Calu3 (cell line): ENCODE measurements around the gene AMMECR1L. TPM values are rescaled to one million over a fixed set of nuclear protein-coding genes. Genes with fewer than 3 reads are reported as not detected.
"Not testable (repeated sequence)": the region's sequence is repeated elsewhere in the genome, so short reads cannot be mapped to it uniquely, and the experiment has no call there.

ENCODE experiments used
- BruUV-seq: library from RNA; stranded (reverse); fragments of 400-500 nt; replicated peaks from 2 replicates; lab custom pipeline; 2021; lab: Mats Ljungman, UMichigan
- CTCF ChIA-PET: fragments of 300-600 bp; sonication (Branson Sonifier 250); formaldehyde crosslinking; loops from one replicate; lab custom pipeline; 2022; ENCODE audit warnings: antibody characterized with exemption; lab: Charles Lee
- DNase-seq: peaks from one replicate; pipeline ENCODE4 v3.0.0; 2022
- H3K27ac Mint-ChIP-seq: one replicate; pipeline ENCODE4 v1.8.0; 2022; ENCODE audit warnings: mixed read lengths; ENCODE audit not compliant: unreplicated experiment
- H3K27me3 Mint-ChIP-seq: one replicate; pipeline ENCODE4 v1.8.0; 2022; ENCODE audit warnings: mixed read lengths; ENCODE audit not compliant: unreplicated experiment
- H3K36me3 Mint-ChIP-seq: one replicate; pipeline ENCODE4 v1.8.0; 2022; ENCODE audit warnings: mild to moderate bottlenecking, moderate library complexity, mixed read lengths; ENCODE audit not compliant: insufficient read depth, unreplicated experiment
- H3K4me1 Mint-ChIP-seq: one replicate; pipeline ENCODE4 v1.8.0; 2022; ENCODE audit warnings: mild to moderate bottlenecking, low read depth, mixed read lengths; ENCODE audit not compliant: unreplicated experiment
- H3K4me3 Mint-ChIP-seq: one replicate; pipeline ENCODE4 v1.8.0; 2022; ENCODE audit warnings: mild to moderate bottlenecking, low read depth, moderate library complexity, mixed read lengths; ENCODE audit not compliant: unreplicated experiment
- H3K9me3 Mint-ChIP-seq: one replicate; pipeline ENCODE4 v1.8.0; 2022; ENCODE audit warnings: low read depth, mixed read lengths; ENCODE audit not compliant: unreplicated experiment
- intact Hi-C: fragments of 100-400 bp; cut with micrococcal nuclease; formaldehyde crosslinking; loops from one replicate; pipeline ENCODE4 v1.10.0; 2022; ENCODE audit not compliant: unreplicated experiment
- total RNA-seq: library from RNA; stranded (reverse); gene quantifications from 2 replicates; pipeline ENCODE4 v1.2.3, GENCODE V29; 2022
- TF ChIP-seq, protein P1 (sequence below): fragments of 200-600 bp; IDR thresholded peaks from one replicate; pipeline ENCODE4 v1.8.0; 2022; ENCODE audit warnings: antibody characterized with exemption; ENCODE audit not compliant: unreplicated experiment

Gene AMMECR1L
- total RNA-seq, 1 experiment from 2014 or later = 21.6 TPM

DNA sequence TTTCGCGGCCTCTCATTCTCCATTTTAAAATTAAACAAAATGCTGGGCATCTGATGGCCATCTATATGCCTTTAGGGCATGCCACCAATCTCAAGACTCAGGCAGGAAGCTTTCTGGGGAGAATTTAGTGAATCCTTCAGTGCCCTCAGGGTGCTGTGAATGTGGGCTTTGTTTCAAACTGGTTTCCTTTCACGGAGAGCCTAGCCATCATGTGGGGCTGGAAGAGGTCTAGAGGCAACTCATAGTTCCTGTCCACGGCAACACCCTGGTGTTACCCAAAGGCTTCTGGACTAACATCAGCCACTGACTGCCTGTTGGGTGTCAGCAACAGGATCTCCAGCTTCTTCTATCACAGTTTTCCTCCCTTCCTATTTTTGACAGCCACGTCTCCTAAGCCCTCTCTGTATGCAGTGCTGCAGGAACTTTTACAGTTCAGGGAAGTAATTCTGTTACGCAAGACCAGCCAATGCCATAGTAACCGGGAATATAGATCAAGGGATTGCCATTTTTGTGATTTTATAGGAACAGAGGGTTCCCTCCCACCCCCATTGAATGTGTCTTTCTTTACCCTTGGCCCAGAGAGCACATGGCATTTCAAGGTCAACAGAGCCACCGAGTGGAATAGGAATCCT, 66.8 kb downstream of the AMMECR1L start:
- peaks cover 6% of the 10 kb centered on the region for H3K9me3 Mint-ChIP-seq
- no peak overlapping the region for H3K4me3 Mint-ChIP-seq
- intact Hi-C loops = no loop called here
- CTCF ChIA-PET = interaction anchor here (0.7 kb wide), 1 partner anchor 1247 kb away, joined by 3 read pairs; no protein-coding TSS in a partner anchor
- TF ChIP-seq, protein P1, sequence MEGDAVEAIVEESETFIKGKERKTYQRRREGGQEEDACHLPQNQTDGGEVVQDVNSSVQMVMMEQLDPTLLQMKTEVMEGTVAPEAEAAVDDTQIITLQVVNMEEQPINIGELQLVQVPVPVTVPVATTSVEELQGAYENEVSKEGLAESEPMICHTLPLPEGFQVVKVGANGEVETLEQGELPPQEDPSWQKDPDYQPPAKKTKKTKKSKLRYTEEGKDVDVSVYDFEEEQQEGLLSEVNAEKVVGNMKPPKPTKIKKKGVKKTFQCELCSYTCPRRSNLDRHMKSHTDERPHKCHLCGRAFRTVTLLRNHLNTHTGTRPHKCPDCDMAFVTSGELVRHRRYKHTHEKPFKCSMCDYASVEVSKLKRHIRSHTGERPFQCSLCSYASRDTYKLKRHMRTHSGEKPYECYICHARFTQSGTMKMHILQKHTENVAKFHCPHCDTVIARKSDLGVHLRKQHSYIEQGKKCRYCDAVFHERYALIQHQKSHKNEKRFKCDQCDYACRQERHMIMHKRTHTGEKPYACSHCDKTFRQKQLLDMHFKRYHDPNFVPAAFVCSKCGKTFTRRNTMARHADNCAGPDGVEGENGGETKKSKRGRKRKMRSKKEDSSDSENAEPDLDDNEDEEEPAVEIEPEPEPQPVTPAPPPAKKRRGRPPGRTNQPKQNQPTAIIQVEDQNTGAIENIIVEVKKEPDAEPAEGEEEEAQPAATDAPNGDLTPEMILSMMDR = no peak
- no peaks in the 10 kb centered on the region for H3K4me1 Mint-ChIP-seq
- H3K27ac Mint-ChIP-seq = no peak overlapping the region
- no peak for DNase-seq
- no peaks in the 10 kb centered on the region for H3K36me3 Mint-ChIP-seq
- peaks cover 57% of the 10 kb centered on the region for H3K27me3 Mint-ChIP-seq
- no TSS peak for BruUV-seq

DNA sequence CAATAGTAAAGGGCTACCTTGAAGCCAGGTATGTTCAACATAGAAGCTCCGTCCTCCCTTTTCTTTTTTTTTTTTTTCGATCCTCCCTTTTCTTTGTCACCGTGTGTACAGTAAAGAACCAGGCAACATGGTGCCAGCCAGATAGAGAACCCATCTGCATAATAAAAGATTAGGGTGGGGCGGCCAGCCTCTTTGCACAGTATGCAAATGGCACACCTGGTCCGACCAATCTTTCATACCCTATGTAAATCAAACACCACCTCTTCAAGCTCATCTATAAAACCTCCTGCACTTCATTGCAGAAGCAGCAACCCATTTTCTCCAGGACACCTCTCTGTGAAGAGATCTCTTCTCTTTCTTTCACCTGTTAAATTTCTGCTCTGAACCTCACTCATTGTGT, 67.5 kb downstream of the AMMECR1L start:
- BruUV-seq = no TSS peak
- Mint-ChIP-seq H3K4me1 (no peaks in the 10 kb centered on the region), H3K27ac (no peak overlapping the region), H3K9me3 (peaks cover 6% of the 10 kb centered on the region), H3K27me3 (peaks cover 57% of the 10 kb centered on the region), H3K36me3 (no peaks in the 10 kb centered on the region), H3K4me3 (no peak overlapping the region)
- TF ChIP-seq, protein P1 = no peak
- DNase-seq = no peak
- intact Hi-C loops = no loop called here
- CTCF ChIA-PET = no interaction called here

DNA sequence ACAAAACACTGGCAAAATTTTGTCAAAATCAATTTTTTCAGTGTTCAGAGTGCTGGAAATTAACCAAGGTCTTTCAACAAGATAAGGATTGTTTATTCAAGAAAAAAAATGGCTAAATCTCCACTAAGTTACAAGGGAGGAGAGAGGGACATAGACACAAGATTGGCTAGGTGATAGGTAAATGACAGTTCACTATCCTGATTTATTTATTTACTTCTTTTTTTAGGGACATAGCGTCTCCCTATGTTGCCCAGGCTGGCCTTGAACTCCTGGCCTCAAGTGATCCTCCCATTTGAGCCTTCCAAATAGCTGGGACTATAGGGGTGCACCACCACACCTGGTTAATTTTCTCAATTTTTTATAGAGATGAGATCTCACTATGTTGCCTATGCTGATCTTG, 71.1 kb downstream of the AMMECR1L start:
- no peaks in the 10 kb centered on the region for H3K4me1 Mint-ChIP-seq
- no peak overlapping the region for H3K4me3 Mint-ChIP-seq
- H3K36me3 Mint-ChIP-seq = peaks cover 20% of the 10 kb centered on the region
- peaks cover 31% of the 10 kb centered on the region for H3K27me3 Mint-ChIP-seq
- intact Hi-C loops = no loop called here
- peaks cover 3% of the 10 kb centered on the region for H3K9me3 Mint-ChIP-seq
- BruUV-seq = no TSS peak
- TF ChIP-seq, protein P1 = no peak
- CTCF ChIA-PET = interaction anchor here (0.7 kb wide), 1 partner anchor 43 kb away, joined by 7 read pairs; no protein-coding TSS in a partner anchor
- no peak overlapping the region for H3K27ac Mint-ChIP-seq
- no peak for DNase-seq

DNA sequence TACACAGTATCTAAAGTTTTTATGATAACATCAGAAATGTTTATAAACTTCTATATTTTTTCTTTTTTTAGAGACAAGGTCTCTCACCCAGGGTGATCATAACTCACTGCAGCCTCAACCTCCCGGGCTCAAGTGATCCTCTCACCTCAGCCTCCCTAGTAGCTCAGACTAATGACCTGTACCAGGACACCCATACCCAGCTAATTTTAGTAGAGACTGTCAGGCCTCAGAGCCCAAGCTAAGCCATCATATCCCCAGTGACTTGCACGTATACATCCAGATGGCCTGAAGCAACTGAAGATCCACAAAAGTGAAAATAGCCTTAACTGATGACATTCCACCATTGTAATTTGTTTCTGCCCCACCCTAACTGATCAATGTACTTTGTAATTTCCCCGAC, 73.3 kb downstream of the AMMECR1L start:
- CTCF ChIA-PET, BruUV-seq, H3K9me3 Mint-ChIP-seq, H3K27ac Mint-ChIP-seq, H3K4me1 Mint-ChIP-seq, intact Hi-C loops, H3K27me3 Mint-ChIP-seq, DNase-seq: not testable (repeated sequence)
- H3K36me3 Mint-ChIP-seq = peaks cover 31% of the 10 kb centered on the region
- H3K4me3 Mint-ChIP-seq = peak overlapping the region; percentile 99

Other genes starting within 250 kb of the AMMECR1L start
- gene GPR17, start 239.8 kb downstream of the AMMECR1L start, total RNA-seq = not detected in 2 replicates
- 0.31 TPM in 1 of 2 replicates, not detected in the other for gene LIMS2, start 210.4 kb downstream of the AMMECR1L start, total RNA-seq
- 8.7 and 9.3 TPM in 2 replicates for gene SFT2D3, start 184.5 kb downstream of the AMMECR1L start, total RNA-seq
- gene WDR33, start 74.8 kb downstream of the AMMECR1L start, total RNA-seq = 61.1 and 64.7 TPM in 2 replicates
- 51.2 and 56.4 TPM in 2 replicates for gene POLR2D, start 27.8 kb downstream of the AMMECR1L start, total RNA-seq
- gene SAP130, start 142.1 kb upstream of the AMMECR1L start, total RNA-seq = 25.1 and 29.7 TPM in 2 replicates
- 59.2 and 71.3 TPM in 2 replicates for gene UGGT1, start 205.2 kb upstream of the AMMECR1L start, total RNA-seq